HG02852 (cell line): Measurements from ENCODE around the gene GFRA1.

Experiments
- ATAC-seq: cut with Tn5 transposase; IDR thresholded peaks from one replicate; pipeline ENCODE4 v1.9.1; 2021; ENCODE audit warnings: mild to moderate bottlenecking, moderate library complexity; ENCODE audit not compliant: unreplicated experiment

Gene GFRA1

DNA sequence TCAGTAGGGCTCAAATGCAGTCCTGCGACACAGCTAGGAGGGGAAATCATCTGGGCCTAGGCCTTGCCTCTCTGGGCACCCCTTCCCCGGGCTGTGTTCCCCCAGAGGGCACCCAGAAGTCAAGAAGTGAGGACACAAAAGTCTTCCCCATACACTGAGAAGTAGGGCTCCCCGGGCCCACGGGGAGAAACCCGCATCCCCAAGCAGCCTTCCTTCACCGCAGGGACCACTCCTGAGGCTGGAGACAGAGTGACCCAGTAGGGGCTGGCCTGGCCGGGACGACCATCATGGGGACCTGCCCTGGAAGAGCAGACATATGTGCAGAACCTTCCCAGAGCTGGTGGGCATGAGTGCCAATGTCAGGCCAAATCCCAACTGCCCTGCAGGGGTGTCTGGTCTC is 163.5 kb downstream of the GFRA1 start:
- ATAC-seq = no peak

DNA sequence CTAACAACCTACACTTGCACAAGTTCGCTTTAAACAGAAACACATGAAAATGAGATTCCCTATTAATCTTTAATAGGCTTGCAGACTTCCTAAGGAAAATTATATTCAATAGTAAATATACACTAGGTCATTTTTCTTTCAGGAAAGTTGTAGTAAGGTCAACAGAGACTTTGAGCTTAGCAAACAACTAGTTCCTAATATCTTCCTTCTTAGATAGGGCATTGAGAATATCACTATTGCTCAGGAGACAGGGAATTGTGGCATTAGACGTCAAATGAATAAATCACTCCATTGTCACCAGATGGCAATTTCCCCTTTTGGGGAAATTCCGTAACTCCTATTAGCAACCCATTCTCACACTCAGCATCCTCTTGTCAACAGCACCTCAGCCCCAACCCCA is 164.9 kb downstream of the GFRA1 start:
- no peak for ATAC-seq

DNA sequence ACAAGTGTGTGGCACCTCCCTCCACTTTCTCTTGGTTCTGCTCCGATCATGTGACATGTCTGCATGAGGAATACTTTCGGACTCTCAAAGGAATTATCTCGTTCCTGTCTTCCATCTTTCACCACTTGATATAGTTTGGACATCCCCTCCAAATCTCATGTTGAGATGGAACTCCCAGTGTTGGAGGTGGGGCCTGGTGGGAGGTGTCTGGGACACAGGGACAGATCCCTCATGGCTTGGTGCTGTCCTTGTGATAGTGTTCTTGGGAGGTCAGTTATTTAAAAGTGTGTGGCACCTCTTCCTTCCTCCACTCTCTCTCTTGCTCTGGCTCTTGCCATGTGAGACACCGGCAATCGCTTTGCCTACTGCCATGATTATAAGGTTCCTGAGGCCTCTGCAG is 166.4 kb downstream of the GFRA1 start:
- no peak for ATAC-seq

- ATAC-seq = no peak
Observed at GRCh38 chr10:116105264-116105663, 167.7 kb downstream of the GFRA1 start.

DNA sequence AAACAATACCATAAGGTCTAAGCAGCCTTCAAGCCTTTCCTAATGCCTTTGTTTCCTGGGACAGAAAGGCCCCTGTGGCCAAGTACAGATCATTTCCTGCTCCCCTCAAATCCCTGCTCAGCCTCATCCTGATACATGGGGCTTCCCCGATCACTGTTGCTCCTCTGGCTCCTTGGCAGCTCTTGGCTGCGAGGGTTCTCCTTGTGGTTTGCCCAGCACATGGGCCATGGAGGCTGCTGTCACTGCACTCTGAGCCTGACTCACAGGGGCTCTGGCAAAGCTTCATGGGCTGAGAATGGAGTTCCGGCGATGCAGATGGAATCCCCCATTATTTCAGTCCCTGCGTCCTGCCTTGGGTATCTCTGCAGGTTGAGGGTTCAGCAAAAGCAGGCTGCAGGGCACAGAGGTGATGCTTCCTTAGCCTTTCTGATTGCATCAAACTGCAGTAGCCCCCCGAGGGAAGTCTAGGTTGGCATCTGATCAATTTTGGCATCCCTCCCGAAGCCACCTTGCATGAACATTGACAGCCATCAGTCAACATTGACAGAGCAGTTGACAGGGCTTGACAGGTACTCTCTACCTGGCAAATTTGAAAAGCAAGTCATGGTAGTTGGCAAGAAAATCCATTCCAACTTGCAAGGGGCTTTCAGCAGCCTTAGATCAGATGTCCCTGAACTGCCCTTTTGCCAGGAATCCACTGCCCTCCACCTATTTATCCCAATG is 168.6 kb downstream of the GFRA1 start:
- ATAC-seq = no peak

DNA sequence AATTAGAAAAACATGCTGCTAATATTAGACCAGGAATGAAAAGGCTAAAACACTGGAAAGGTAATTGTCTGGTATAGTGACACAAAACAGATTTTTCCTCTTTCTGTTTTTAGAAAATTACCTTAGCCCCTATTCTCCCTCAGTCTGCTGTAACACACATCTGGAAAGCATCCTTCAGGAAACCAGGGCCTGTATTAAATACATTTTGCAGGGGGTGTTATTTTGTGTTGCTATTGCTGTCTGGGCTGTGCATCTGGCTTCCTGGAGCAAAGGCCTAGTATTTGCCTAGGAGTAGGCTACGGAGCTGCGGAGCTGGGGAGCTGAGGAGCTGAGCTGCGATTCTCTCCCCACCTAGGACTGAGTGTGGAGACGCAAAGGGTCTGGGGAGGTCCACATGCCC is 169.3 kb downstream of the GFRA1 start:
- ATAC-seq = no peak

DNA sequence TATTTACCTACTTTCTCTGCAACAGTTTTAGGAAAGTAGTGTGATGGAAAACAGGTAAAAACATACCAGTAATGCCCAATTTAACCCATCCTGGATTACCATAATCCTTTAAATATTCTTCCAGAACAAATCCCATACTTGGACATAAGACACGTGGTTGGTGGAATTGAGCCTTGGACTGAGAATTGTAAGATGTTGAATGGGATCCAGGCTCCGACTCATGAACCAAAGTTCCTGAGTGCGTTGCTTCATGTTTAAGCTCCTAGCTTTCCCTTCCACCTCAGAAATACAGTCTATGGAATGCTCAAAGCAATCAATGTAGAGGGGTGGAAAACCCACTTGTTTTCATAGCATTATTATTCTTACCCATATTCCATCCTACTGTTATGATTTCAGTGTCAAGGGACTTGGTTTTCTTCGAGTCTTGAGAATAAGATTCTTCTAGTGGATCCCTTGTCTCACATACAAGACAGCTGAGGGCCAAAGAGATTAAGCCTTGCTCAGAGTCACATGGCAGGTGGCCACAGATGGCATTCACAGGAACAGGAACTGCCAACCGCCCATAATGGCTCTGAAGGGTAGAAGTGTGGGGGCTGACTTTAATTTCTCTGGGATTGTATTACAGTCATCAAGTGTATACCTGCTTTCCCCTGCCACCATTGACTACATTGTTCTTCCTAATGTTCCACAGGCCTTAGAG is 171.2 kb downstream of the GFRA1 start:
- ATAC-seq = no peak

DNA sequence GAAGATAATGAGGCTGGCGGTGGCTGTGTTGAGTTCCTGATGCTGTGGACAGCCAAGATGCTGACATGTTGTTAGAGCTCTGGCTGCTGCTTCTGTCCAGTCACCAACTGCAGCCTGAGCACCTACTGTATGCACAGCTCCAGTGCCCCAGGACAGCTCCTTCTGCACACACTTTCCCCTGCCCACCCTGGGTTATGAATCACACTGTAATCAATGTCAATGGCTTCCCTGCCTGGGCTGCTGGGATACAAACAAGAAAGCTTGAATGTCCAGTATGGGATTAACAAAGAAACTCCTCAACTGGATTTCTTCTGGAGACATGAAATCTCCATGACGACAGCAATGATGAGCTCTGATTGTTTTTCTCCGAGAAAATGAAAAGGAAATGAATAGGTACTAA is 172.0 kb downstream of the GFRA1 start:
- no peak for ATAC-seq

GRCh38 chr10:116099023-116099420 is 174.0 kb downstream of the GFRA1 start:
- no peak for ATAC-seq

DNA sequence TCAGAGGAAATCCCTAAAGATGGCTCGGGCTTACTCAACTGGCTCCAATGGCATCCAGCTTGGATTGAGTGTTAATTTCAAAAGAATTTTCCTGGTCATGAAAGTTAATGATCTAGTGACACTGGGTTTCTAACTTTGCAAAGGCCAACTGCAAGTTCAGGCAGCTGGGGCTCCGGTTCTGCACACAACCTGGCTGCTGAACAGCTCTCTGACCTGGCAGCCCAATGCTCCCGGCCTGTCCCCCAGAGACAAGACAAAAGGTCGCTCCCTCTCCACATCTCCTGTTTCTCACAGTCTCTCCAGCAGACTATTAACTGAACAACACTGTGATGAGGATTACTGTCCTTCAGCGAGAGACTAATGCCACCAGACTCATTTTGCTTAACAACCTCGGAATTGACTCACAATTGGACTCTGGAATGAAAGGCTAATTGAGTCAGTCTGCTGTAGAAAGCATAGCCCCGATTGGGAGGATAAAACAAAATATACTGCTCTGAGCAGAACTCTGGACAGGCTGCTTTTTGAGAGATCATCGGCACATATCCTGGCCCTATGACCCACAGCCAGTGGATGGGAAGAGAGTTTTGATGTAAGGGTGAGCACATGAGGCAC is 174.5 kb downstream of the GFRA1 start:
- ATAC-seq = no peak

- no peak for ATAC-seq
Observed at GRCh38 chr10:116097239-116097784, 175.7 kb downstream of the GFRA1 start.

DNA sequence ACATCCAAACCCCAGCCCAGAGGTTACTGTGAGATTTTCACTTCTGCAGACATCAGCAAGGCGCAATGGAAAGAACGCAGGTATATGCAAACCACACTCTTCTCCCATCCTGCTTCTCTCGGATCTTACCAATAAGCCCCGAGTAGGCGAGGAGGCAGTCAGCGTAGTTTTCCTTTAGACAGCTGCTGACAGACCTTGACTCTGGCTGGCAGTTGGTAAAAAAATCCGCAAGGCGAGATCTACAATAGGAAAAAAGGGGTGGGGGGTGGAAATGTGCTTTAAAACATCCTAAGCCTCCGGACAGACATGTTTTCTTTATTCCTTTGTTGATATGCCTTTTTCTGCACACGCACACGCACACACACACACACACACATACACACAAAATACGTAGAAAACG is 176.5 kb downstream of the GFRA1 start:
- ATAC-seq = no peak

DNA sequence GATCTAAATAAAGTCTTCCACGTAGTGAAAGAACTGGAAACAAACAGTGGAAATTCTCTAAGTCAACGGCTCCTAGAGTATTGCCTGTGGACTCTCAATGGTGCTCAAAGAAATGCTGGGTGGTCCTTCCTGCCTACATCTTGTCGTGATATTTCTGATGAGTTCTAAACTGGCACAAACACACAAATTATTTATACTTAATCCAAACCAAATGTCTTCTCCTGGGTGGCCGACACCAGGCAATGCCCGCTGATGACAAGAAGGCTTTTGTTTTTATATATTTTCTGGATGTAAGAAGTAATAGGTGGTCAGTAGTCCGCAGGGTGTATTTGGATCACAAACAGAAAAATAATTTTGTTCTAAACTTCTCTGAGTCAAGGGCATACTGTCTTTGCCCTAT is 178.7 kb downstream of the GFRA1 start:
- no peak for ATAC-seq

- ATAC-seq = no peak
Observed at GRCh38 chr10:116093031-116093430, 180.0 kb downstream of the GFRA1 start.

DNA sequence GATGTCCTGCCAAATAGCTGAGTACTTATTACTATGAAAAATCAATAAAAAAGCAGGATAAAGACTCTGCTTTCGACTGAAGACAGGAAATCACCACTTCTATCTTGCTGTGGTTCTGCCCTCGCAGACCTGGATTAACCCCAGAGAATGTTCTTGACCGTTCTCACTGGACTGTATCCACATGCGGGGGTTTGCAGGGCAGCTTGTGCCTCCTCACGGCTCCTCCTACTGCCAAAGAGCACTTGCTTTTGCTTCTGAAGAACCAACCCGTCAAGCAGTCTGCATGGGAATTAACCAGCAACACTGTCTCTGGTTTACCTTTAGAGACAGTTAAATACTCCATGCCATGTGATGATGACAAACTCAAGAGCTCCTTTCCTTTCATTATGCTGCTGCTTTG is 184.0 kb downstream of the GFRA1 start:
- ATAC-seq = no peak

- no peak for ATAC-seq
Observed at GRCh38 chr10:116085323-116085722, 187.7 kb downstream of the GFRA1 start.

GRCh38 chr10:116084161-116084560 is 188.8 kb downstream of the GFRA1 start:
- no peak for ATAC-seq

- no peak for ATAC-seq
Observed at GRCh38 chr10:116083226-116083762, 189.7 kb downstream of the GFRA1 start.

DNA sequence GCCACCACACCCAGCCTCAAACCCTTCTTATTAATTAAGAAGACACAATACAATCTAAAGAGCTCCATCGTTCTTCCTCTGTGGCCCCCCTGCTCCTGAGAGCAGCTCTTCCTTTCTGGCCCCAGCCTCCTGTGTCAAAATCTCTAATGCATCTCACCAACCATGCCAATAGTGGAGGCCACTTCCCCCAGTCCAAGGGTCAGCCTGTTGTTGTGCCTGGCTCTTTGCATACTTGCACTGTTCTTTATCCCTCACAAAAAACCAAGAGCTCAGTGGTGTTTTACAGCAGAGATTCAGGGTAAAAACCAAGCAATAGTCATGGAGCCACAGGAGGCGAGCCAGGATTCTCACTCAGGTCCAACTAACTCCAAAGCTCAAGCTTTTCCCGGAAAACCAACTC is 190.2 kb downstream of the GFRA1 start:
- ATAC-seq = no peak

DNA sequence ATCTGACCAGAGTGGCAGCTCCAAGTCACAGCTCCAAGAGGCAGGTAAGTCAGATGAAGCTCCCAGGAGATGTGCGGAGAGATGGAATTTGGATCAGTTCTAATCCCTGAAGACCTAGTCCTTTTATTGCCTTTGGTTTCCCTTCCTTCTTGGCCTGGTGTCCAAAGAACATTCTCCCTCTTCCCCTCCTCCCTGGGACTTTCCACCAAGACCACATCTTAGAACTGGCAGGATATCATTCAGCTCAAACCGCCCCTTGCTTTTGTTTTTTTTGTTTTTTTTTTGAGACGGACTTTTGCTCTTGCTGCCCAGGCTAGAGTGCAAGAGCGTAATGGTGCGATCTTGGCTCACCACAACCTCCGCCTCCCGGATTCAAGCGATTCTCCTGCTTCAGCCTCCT is 190.8 kb downstream of the GFRA1 start:
- no peak for ATAC-seq

GRCh38 chr10:116080553-116080952 is 192.5 kb downstream of the GFRA1 start:
- no peak for ATAC-seq

GRCh38 chr10:116079355-116079754 is 193.7 kb downstream of the GFRA1 start:
- ATAC-seq = no peak
